Activated CD4-positive, alpha-beta T cell treated with anti-CD3 and anti-CD28 coated beads for 24 hours (primary cell): ENCODE measurements around the gene SPATA45.
"Not testable (repeated sequence)": the region's sequence is repeated elsewhere in the genome, so short reads cannot be mapped to it uniquely, and the experiment has no call there.

Experiments used
- DNase-seq, 2 donors: peaks; one replicate each; pipeline ENCODE4 v3.0.0-alpha.2; 2020; ENCODE audit warnings: low read depth in 2 of 2

Gene SPATA45

DNA sequence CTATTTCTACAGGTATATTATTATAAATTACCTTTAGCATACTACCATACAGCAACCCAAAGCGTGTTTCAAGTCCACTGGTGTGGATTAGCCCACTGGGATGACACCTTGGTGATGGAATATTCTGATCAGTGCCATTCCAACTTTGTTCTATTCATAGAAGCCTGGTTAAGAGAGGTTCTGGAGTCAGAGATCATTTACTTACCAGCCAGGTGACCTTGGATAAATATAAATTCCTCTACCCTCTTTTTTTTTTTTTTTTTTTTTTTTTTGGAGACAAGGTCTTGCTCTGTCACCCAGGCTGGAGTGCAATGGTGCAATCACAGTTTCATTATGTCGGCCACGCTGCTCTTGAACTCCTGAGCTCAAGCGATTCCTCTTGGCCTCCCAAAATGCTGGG, at the start of gene SPATA45:
TSS of gene SPATA45 (minus strand) at position 101 of the 400 bp plus-strand sequence. CDS start 11,500 bp downstream, outside the sequence.
- DNase-seq, result no peak

DNA sequence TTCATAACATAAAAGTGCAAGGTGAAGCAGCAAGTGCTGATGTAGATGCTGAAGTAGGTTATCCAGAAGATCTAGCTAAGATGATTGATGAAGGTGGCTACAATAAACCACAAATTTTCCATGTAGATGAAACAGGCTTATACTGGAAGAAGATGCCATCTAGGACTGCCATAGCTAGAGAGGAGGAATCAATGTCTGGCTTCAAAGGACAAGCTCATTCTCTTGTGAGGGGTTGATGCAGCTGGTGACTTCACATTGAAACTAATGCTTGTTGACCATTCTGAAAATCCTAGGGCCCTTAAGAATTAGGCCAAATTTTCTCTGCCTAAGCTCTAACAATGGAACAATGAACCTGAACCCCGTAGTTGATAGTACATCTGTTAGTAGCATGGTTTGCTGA, 44.7 kb upstream of the SPATA45 start:
- no peak for DNase-seq

GRCh38 chr1:212884592-212884991, 37.1 kb upstream of the SPATA45 start:
- no peak for DNase-seq

GRCh38 chr1:212879947-212880690, 32.7 kb upstream of the SPATA45 start:
- no peak for DNase-seq

- DNase-seq, result no peak
These were observed 31.0 kb upstream of the SPATA45 start for GRCh38 chr1:212878418-212878817.

- DNase-seq, result no peak
These were observed 26.1 kb upstream of the SPATA45 start for GRCh38 chr1:212873518-212873917.

DNA sequence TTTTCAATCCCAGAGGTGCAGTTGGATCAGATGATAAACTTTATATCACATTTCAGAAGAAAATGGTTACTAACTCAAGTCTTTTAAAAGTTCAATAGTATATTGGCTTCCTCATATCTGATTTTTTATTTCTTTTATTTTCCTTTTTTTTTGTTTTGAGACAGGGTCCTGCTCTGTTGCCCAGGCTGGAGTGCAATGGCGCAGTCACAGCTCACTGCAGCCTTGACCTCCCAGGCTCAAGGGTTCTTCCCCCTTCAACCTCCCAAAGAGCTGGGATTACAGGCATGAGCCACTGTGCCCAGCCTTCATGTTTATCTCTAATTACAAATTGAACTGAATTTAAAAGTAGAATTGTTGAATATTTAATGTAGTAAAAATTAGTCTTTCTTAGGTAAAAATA, 24.5 kb upstream of the SPATA45 start:
- DNase-seq, result no peak

- DNase-seq, result no peak
These were observed 19.7 kb upstream of the SPATA45 start for GRCh38 chr1:212867192-212867591.

DNA sequence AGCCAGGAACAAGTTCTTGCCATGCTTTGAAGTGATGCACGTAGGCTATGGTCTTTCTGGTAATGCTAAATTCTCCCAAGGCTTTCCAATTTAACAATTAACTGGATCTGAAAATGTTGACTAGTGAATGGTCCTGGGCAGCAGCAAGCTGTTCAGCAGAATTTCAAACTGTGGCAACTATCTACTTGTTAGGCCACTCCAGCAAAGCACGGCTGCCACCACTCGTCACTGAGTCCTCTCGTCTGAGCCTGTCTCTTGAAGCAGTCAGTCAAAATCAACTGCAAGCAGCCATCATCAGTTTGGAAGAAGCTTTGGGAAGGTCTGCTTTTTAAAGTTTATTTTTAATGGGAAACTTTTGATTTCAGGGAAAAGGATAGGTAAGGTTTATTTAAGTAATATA, 16.8 kb upstream of the SPATA45 start:
- no peak for DNase-seq

DNA sequence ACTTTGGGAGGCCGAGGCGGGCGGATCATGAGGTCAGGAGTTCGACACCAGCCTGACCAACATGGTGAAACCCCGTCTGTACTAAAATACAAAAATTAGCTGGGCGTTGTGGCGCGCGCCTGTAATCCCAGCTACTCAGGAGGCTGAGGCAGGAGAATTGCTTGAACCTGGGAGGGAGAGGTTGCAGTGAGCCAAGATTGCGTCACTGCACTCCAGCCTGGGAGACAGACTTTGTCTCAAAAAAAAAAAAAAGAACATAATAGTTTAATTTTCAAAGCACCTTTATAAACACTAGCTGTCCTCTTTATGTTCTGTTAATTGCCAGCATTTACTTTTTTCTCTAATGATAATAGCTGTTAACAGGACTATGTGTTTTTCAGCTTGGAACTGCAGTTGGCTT, 15.9 kb upstream of the SPATA45 start:
- not testable (repeated sequence) for DNase-seq

DNA sequence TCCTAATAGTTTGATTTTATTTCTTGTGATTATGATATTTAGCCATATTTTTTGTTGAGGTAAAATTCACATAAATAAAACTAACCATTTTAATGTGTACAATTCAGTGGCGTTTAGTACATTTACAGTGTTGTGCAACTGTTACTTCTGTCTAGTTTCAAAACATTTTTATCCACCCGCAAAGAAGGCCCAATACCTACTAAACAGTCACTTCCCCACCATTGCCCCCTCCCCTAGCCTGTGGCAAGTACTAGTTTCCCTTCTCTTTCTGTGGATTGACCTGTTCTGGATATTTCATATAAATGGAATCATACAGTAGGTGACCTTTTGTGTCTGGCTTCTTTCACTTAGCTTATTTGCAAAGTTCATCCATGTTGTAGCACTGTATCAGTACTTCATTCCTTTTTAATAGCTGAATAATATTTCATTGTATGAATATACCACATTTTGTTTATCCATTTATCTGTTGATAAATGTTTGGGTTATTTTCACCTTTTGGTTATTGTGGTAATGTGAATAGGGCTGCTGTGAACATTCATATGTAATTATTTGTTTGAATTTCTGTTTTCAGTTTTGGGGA, 14.8 kb upstream of the SPATA45 start:
- DNase-seq, result no peak

DNA sequence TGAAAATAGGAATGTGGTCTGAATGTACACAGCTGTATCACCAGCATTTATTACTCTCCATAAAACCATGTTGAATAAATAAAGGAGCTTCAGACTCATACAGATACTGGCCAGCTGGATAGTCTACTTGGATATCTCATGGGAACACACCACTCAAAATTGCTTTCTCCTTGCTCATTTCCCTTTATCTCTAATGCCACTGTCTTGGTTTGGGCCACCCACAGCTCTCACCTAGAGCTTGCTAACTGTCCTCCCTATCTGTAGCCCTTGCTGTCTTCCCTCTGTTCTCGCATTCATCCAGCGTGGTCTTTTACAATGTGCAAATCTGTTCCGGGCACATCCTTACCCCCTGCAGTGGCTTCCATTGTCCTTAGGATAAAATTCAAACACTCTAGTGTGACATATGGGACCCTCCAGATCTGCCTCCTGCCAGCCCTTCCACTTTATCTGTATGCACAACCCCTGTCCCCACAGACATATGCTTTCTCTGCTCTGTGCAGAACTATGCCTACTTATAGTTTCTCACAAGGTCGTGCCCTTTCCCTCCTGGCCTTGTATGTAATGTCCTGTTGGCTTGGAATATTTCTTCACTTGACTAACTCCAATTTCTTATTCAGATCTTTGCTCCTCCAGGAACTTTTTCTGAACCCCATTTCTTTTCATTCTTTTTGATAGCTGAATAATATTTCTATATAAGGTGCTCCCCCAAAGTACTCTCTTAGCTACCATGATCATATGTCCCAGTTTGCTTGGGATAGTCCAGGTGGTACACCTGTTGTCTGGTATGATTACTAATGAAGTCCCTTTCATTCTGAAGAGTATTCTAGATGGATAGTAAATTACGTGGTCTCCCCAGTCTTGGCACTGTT, 13.5 kb upstream of the SPATA45 start:
- DNase-seq, result no peak

- no peak for DNase-seq
These were observed 11.2 kb upstream of the SPATA45 start for GRCh38 chr1:212858461-212859265.

- DNase-seq, result peak; percentile 90 to 91
These were observed 10.6 kb upstream of the SPATA45 start, which contains the start of gene FLVCR1 for GRCh38 chr1:212857992-212858460. TSS of gene FLVCR1 (plus strand) at chr1:212858275. CDS start at chr1:212858453, 178 bp downstream.

- no peak for DNase-seq
These were observed 9.3 kb upstream of the SPATA45 start for GRCh38 chr1:212856755-212857154.

DNA sequence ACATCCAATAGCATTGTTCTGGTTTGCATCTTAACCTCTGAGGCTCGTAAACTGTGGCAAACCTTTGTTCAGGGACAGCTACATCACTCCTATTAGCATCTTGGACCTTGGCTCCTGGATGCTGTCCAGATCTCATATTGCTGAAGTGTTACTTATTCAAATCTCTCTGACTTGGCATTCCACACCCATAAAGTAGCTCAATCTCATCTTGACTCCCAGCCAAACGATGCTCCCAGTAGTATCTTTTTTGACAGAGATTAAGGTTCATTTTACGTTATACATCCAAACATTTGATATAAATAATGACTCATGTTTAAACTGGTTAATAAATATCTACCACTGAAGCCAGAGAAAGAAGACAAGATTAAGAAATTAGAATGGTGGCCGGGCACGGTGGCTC, 6.2 kb upstream of the SPATA45 start:
- DNase-seq, result no peak

GRCh38 chr1:212852105-212852688, 4.7 kb upstream of the SPATA45 start:
- no peak for DNase-seq

DNA sequence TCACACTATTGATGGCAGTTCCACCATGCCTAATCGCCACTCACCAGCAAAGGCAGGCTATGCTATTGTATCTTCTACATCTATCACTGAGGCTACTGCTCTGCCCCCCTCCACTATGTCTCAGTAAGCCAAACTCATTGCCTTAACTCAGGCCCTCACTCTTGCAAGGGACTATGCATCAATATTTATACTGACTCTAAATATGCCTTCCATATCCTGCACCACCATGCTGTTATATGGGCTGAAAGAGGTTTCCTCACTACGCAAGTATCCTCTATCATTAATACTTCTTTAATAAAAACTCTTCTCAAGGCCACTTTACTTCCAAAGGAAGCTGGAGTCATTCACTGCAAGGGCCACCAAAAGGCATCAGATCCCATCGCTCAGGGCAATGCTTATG, 2.9 kb downstream of the SPATA45 start:
- DNase-seq, result not testable (repeated sequence)

DNA sequence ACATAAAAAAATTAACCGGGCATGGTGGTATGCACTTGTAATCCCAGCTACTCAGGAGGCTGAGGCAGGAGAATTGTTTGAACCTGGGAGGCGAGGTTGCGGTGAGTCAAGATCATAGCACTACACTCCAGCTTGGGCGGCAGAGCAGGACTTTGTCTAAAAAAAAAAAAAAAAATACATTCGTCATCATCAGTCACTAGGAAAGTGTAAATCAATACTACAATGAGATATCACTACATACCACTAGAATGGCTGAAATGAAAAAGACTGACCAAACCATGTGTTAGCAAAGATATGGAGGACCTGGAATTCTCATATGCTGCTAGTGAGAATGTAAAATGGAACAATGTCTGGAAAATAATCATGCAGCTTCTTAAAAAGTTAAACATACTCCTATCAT, 9.3 kb downstream of the SPATA45 start:
- no peak for DNase-seq

GRCh38 chr1:212833211-212834207, 13.9 kb downstream of the SPATA45 start:
- not testable (repeated sequence) for DNase-seq
